Activated CD4-positive, CD25-positive, alpha-beta regulatory T cell treated with anti-CD3 and anti-CD28 coated beads, Interleukin-2, amount 50 U/mL, for 16 hours (primary cell): ENCODE data around the gene GRHPR.
"Not testable (repeated sequence)": the region's sequence is repeated elsewhere in the genome, so short reads cannot be mapped to it uniquely, and the experiment has no call there.

Experiments
- DNase-seq: peaks from one replicate; pipeline ENCODE4 v3.0.0-alpha.2; 2020; ENCODE audit warnings: low read depth, low spot score

Gene GRHPR

DNA sequence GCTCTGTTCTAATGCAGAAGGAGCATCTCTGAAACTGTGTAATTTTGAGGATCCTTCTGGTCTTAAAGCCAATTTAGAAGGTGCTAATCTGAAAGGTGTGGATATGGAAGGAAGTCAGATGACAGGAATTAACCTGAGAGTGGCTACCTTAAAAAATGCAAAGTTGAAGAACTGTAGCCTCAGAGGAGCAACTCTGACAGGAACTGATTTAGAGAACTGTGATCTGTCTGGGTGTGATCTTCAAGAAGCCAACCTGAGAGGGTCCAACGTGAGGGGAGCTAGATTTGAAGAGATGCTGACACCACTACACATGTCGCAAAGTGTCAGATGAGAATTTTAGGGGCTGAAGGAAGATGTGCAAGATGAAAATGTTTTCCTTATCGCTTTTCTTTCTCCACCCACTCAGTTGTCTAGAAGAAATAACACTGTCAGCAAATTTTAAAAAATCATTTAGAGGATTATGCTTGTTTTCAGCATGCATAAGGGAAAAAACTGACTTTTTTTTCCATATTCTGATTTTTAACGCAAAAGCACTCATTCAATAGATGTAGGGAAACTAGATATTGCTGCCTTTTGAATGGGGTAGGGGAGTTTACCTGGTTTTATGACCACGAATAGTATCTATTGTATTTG is 55.6 kb downstream of the GRHPR start:
- not testable (repeated sequence) for DNase-seq

- DNase-seq: no peak
Measured at GRCh38 chr9:37480759-37481158, 58.3 kb downstream of the GRHPR start.

- peak; percentile 92 for DNase-seq
Measured at GRCh38 chr9:37485389-37486255, 63.1 kb downstream of the GRHPR start, which contains the start of gene POLR1E. Gene POLR1E, plus strand, starts transcription at chr9:37485948. Its CDS starts 100 bp downstream, at chr9:37486048.

GRCh38 chr9:37486256-37486615 is 63.7 kb downstream of the GRHPR start:
- no peak for DNase-seq
